BJ (cell line): ENCODE data around the gene CNIH3. TPM values are rescaled to one million over a fixed set of nuclear protein-coding genes. Genes with fewer than 3 reads are reported as not detected.
A peak's percentile ranks its signal among the peaks of the same experiment; 100 is the strongest.
"Not testable (repeated sequence)": the region's sequence is repeated elsewhere in the genome, so short reads cannot be mapped to it uniquely, and the experiment has no call there.

ENCODE experiments used
- CTCF ChIA-PET: fragments of 350-600 bp; formaldehyde crosslinking; extraction: SDS; loops from one replicate; lab custom pipeline; 2021; ENCODE audit warnings: antibody characterized with exemption, inconsistent platforms; lab: Yijun Ruan, JAX
- POLR2A ChIA-PET: fragments of 300-600 bp; sonication (Branson Sonifier 250); formaldehyde crosslinking; extraction: SDS; loops from one replicate; lab custom pipeline; 2021; ENCODE audit warnings: antibody characterized with exemption; lab: Charles Lee
- DNase-seq: peaks from one replicate; pipeline ENCODE4 v3.0.0-alpha.2; 2011; ENCODE audit warnings: low read depth
- H3K27me3 ChIP-seq: 2 replicates; pipeline ENCODE4 v1.6.0; 2011; ENCODE audit warnings: low read length; ENCODE audit not compliant: control insufficient read depth, insufficient read depth
- H3K36me3 ChIP-seq: 2 replicates; pipeline ENCODE4 v1.5.1; 2011; ENCODE audit warnings: low read length; ENCODE audit not compliant: control insufficient read depth, insufficient read depth
- H3K4me3 ChIP-seq: 2 replicates; pipeline ENCODE4 v1.5.1; 2011; ENCODE audit warnings: low read depth, mild to moderate bottlenecking, control low read depth, low read length
- CTCF ChIP-seq: IDR thresholded peaks from 2 replicates; pipeline ENCODE4 v1.5.1; 2011; ENCODE audit warnings: low read depth, mild to moderate bottlenecking, control low read depth, inconsistent platforms, low read length, moderate library complexity; ENCODE audit not compliant: insufficient read depth
- polyA plus RNA-seq: library from polyadenylated mRNA; depleted of rRNA; stranded (reverse); fragments of >200 nt; gene quantifications from 2 replicates; pipeline ENCODE4 v1.2.3, GENCODE V29; 2011

The CNIH3 gene
- polyA plus RNA-seq, 1 experiment = 2.9 TPM

DNA sequence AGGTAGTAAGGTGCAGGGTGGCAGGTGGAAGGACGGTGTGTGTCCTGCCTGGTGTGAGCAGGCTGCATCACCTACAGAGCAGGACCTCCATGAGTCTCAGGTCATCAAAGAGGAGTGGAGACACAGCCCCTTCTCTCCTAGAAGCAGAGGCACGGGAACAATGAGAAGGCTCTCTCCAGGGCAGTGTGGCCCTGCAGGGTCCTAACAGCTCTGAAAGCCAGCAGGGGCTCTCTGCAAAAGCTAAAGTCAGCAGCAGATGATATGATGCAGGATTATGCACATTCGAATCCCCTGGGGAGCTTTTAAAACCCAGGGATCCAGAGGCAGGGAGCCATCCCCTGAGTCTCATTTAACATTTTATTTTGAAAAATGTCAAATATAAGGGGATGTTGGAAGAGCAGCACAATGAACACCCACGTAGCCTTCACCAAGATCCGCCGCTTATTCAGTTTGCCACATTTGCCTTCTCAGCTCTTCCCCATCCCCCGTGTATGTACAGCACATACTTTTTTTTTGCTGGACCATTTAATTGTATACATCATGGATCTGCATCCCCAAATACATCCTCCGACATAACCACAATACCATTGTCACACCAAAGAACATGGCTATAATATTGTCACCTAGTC is 88.1 kb downstream of the CNIH3 start:
- TF ChIP-seq CTCF = no peak
- no peak for DNase-seq
- Histone ChIP-seq H3K36me3 (no peaks in the 10 kb centered on the region), H3K27me3 (no peaks in the 10 kb centered on the region), H3K4me3 (no peak overlapping the region)
- CTCF ChIA-PET = no interaction called here
- POLR2A ChIA-PET = no interaction called here

GRCh38 chr1:224705578-224705977 is 89.5 kb downstream of the CNIH3 start:
- CTCF ChIA-PET = interaction anchor here (1.0 kb wide), 1 partner anchor 10 kb away, joined by 3 read pairs; no protein-coding TSS in a partner anchor
- no peak for TF ChIP-seq CTCF
- POLR2A ChIA-PET = no interaction called here
- no peaks in the 10 kb centered on the region for H3K27me3 ChIP-seq
- no peak for DNase-seq
- no peak overlapping the region for H3K4me3 ChIP-seq
- no peaks in the 10 kb centered on the region for H3K36me3 ChIP-seq

- CTCF ChIA-PET = no interaction called here
- no peak for TF ChIP-seq CTCF
Measured at GRCh38 chr1:224707843-224708725, 92.0 kb downstream of the CNIH3 start.

GRCh38 chr1:224710196-224710595 is 94.1 kb downstream of the CNIH3 start:
- no peaks in the 10 kb centered on the region for H3K27me3 ChIP-seq
- H3K4me3 ChIP-seq = no peak overlapping the region
- ChIA-PET POLR2A (no interaction called here), CTCF (interaction anchor here (1.0 kb wide), 1 partner anchor 10 kb away, joined by 3 read pairs; no protein-coding TSS in a partner anchor)
- no peak for DNase-seq
- no peak for TF ChIP-seq CTCF
- H3K36me3 ChIP-seq = no peaks in the 10 kb centered on the region

More at GRCh38 chr1:224707843-224708725, 92.0 kb downstream of the CNIH3 start:
- DNase-seq = peak; percentile 35
- Histone ChIP-seq H3K27me3 (no peaks in the 10 kb centered on the region), H3K4me3 (no peak overlapping the region), H3K36me3 (no peaks in the 10 kb centered on the region)
- POLR2A ChIA-PET = no interaction called here

- DNase-seq, CTCF ChIA-PET, H3K27me3 ChIP-seq, H3K4me3 ChIP-seq, H3K36me3 ChIP-seq: not testable (repeated sequence)
- POLR2A ChIA-PET = interaction anchor here (0.6 kb wide), 1 partner anchor 1099 kb away, joined by 4 read pairs; no protein-coding TSS in a partner anchor
Measured at GRCh38 chr1:224711231-224711756, 95.2 kb downstream of the CNIH3 start.
